Stimulated activated CD8-positive, alpha-beta memory T cell treated with anti-CD3 and anti-CD28 coated beads, Interleukin-7, amount 100 ng/mL, for 24 hours (primary cell): ENCODE data around the gene DHX58.

Experiments used
- DNase-seq: peaks from one replicate; pipeline ENCODE4 v3.0.0-alpha.2; 2020; ENCODE audit warnings: low read depth

Gene DHX58

DNA sequence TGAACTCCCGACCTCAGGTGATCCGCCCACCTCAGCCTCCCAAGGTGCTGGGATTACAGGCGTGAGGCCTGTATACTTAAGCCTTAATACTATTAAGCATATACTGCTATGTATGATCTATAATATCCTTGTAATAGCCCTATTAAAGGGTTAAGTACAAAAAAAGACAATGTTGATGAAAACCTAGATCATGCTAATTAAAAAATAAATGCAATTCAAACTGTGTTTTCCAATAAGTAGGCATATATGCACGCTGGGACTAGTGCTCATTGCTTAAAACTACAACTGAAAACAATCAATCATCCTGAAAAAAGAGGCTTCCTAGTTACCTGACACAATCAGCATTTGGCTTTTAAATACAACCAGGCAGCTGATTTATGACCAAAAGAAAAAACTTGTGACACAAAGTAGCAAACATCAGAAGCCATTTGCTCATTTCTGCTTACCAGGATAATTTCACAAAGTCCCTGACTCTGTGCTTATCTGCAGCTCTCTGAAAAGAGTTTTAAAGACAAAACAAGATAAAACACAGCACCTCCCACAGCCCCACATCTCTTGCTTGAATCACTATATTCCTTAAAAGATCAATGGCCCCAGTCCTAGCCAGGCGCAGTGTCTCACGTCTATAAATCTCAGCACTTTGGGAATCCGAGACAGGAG lies 25.3 kb downstream of the DHX58 start:
- DNase-seq = no peak

DNA sequence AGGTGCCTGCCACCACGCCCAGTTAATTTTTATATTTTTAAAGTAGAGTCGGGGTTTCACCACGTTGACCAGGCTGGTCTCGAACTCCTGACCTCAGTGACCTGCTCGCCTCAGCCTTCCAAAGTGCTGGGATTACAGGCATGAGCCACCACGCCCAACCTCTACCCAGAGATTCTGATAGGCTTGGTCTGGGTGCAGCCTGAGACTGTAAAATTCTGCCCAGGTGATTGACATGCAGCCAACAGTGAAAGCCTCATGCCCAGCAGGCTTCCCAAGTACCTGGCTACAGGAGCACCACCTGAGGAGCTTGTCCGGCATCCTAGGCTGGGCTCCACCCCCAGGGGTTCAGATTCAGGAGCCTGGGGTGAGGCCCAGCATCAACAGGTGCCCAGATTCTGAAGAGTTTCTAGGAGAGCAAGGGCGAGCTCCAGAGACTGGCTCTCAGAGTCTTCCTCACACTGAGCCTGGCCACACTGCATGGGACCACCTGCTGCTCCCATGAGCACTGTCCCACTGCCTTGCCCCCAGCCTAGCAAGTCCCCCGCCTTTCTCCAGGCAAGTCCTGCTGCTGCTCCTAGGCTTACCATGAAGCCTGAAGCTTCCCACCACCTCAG lies 30.9 kb downstream of the DHX58 start:
- no peak for DNase-seq

DNA sequence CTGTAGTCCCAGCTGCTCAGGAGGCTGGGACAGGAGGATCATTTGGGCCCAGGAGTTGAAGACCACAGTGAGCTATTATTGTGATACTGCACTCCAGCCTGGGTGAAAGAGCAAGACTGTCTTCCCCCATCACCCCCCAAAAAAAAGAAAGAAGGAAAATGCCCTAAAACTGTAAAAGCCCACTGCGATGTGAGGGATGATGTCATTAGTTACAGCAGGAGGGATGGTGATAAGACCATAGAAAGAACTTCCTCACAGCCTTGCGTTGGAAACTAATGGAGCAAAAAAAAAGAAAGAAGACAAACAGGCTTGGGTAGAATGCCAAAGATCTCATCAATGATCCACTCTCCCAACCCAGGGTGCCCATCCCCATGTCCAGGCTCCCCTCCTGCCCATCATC lies 33.0 kb downstream of the DHX58 start:
- DNase-seq = no peak

DNA sequence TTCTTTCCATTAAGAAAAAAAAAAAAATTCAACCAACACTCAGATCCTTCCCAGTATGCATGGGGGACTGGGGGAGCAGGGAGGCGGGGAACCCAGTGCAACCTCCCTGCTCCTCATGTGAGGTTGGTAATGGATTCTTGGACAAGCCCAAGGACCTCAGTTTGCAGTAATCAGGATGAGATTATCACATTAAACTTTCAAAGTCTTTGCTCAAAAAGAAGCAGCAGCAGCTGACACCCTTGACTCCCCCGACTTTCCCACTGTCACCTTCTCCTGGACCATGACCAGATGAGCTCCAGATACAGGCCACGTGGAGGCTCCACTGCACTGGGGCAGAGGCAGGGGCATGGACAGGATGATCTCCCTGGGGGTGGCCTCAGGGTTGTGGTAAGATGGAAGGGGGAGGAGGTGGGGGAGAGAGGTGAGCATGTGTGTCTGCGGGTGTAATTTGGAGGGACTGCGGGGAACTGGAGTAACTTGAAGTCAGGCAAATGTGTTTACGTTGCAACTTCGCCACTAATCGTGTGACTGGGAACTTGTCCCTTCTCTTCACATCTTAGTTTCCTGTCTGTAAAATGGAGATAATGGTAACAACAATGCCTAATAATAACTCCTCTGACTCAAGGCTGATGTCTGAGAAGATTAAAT lies 34.0 kb downstream of the DHX58 start:
- no peak for DNase-seq

DNA sequence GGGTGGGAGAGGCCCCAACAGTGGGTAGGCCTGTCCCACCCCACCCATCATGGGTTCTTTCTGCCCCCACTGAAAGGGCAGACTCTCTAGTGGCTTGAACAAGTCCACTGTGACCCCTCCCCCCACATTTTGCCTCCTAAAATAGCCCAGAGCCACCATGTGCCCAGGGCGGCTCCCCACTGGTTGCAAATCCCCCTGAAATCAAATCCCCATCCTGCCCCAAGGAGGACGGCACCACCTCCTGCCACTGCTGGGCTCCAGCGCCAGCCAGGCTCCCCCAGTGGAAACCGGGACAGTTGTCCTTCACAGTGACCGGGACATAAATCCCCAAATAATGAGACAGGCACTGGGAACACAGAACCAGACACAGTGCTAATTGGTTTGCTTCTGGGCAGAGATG lies 34.8 kb downstream of the DHX58 start:
- DNase-seq = no peak

DNA sequence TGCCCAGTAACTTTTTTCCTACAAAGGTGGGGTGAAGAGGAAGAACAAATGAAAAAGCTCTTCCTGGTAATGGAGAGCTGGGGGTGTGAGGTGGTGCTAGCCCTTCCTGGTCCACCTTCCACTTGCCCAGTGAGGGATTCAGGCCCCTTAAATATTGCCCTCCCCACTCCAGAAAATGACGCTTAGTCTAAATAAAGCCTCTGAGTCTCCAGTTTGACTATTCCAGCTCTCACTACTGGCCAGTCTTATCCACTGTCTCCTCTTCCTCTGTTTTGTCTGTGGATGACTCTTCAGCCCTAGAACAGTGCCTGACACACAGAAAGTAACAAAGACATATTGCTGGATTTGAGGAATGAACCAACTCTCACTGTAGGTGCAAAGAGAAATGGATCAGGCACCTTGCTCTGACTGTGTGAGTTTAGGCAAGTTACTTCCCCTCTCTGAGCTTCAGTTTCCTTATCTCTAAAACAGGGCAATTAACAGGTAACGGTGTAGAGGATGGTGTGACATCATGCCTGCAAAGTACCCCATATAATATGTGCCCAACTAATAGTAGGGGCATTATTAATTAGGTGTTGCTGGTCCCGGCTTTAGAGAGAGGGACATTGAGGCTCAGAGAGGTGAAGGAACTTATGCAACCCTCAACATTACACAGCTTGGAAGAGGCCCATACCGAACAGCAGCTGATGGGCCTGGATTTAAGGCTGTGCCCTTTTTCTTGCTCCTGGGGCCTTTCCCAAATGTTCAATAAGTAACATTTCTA lies 35.5 kb downstream of the DHX58 start:
- no peak for DNase-seq

DNA sequence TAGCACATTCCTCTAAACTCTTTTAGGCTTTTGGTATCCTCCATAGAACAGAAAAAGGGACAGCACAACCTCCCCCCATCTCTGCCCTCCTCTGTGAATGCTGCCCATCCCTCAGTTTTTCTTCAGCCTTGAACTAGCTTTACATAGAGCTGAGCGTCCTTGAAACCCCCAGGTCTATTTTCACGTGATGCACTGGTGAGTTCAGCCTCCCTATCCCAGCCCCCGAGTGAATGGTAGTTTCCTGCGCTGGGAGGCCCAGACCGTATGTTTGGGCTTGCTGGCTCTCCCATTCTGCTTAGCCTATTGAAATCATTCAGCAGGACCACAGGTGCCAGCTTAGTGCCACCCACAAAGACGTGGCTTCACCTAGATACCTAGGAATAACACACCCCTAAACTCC lies 36.7 kb downstream of the DHX58 start:
- DNase-seq = no peak

DNA sequence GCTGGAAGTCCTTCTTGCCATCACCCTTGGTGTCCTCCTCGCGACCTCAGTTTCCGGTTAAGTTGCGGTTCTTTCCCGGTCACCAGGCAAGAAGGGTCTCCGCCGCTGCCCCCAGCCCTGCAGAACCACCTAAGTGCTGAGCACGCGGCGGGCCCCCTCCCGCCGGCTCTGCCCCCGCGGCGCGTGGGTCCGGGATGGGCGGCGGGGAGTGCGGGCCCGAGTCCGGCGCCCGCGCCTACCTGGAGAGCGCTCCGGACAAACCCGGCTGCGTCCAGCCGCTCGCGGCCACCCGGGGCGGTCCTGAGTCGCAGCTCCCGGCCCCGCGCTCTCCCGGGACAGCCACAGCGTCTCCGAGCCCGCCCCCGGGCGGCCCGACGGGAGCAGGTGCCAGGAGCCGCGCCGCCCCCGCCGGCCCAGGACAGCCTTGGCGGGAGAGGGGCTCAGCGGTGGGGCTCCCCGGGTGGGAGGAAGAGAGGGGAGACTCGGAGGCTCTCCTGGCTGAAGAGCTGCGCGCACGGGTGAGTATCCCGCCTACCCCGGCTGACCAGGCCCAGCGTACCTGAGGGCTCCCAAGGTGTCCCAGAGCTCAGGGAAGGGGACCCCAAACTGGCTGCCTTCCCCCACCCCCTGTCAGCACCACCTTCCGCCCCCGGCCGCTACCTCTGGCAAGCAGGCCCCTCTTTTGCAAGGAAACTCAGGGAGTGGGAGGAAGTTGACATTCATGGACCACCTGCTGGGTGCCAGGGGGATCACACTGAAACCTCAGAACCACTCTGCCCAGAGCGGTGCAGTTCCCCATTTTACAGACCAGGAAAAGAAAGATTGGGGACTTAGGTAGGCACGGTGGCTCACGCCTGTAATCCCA lies 40.0 kb downstream of the DHX58 start:
- no peak for DNase-seq

DNA sequence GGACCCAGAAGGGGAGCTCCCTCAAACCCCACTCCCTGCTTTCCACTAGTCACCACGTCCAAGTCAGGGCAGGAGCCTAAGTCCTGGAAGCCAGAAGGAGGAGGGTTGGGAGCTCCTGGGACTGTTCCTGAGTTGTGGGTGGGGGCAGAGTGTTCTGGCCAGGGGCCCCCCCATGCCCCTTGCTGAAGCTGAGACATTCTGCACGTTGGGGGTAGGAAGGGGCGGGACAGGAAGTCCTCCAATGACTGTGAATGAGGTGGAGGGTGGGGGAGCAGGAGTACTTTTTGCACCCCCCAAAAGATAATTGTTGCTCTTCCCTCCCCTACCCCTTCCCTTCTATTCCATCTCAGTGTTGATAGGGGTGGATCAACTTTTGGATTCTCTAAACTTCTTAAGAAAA lies 40.7 kb downstream of the DHX58 start:
- DNase-seq = no peak

DNA sequence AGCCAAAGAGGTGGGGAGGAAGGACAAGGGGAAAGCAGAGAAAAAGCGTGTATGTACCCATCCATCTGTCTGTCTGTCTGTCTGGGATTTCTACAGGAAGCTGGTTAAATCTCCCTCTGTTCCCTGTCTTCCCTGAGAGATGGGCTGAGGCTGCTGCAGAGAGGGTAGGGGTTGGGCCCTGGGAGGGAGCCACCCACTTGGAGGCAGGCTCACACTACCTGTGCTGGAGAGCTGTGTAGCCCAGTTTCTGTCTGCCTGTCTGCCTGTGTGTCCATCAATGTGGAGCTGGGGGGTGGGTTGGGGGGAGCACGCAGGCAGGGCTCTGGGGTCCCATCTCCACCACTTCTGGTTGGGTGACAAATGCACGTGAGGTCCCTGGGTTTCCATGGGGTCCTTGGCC lies 43.5 kb downstream of the DHX58 start:
- no peak for DNase-seq

DNA sequence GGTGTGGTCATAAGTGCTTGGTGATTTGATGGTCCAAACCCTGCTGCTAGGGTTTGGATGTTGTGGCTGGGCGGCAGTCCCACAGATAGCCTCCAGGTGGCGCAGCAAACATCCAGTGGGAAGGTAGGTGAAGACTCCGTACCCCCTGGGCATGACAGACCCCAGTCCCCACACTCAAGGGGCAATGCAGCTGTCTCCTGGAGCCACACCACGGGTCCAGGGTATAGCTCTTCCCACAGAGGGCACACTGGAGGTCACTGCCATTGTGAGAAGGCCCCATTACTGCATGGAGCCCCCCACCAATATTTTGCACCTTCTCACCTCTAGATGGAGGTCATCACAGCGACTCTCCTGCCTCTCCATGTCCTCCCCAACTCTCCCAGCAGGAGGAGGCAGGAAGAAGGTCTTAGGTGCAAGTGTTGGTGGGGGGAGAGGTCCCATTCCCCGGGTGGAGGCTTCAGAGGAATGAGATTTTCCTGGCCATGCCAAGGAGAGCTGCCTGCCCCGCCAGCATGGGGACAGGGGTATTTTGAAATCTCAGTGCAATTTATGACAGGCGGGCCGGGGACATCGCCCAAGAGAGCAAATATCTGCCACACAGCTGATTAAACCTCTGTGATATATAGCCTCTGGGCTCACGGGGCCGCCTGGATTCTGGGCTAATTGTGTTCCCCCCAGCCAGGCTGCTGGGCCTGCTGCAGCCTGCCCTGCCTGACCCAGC lies 45.0 kb downstream of the DHX58 start:
- peak; percentile 54 for DNase-seq

DNA sequence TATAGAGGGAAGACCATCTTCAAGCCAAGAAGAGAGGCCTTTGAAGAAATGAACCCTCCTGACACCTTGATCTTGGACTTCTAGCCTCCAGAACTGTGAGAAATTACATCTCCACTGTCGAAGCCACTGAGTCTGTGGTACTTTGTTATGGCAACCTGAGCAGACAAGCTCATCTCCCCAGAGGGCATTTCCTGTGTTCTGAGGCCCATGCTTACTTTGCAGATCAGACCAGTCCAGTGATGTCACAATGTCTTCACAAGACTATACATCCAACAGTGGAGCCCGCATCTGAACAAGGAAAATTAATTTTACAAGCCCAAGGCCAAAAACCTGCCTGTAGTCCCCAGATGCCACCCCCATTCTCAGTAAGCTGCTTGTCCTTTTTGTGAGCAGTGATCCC lies 47.3 kb downstream of the DHX58 start:
- no peak for DNase-seq

DNA sequence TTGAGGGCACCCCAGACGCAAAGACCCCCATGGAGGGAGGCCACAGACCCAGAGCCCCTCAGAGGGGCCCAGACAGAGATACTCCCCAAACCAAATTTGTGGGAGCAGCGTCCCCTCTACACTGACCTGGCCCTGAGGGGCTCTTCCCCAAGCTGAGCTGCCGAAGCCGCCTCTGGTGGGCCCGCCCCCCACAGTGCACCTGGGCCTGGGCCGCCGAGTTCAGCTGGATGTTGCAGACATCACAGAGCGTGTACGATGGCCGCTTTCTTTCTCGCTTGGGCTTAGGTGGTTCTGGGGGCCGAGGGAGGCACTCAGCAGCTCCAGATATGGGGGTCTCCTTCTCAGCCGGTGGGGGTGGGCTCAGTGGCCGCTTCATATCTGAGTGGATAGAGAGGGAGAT lies 49.8 kb downstream of the DHX58 start:
- no peak for DNase-seq

DNA sequence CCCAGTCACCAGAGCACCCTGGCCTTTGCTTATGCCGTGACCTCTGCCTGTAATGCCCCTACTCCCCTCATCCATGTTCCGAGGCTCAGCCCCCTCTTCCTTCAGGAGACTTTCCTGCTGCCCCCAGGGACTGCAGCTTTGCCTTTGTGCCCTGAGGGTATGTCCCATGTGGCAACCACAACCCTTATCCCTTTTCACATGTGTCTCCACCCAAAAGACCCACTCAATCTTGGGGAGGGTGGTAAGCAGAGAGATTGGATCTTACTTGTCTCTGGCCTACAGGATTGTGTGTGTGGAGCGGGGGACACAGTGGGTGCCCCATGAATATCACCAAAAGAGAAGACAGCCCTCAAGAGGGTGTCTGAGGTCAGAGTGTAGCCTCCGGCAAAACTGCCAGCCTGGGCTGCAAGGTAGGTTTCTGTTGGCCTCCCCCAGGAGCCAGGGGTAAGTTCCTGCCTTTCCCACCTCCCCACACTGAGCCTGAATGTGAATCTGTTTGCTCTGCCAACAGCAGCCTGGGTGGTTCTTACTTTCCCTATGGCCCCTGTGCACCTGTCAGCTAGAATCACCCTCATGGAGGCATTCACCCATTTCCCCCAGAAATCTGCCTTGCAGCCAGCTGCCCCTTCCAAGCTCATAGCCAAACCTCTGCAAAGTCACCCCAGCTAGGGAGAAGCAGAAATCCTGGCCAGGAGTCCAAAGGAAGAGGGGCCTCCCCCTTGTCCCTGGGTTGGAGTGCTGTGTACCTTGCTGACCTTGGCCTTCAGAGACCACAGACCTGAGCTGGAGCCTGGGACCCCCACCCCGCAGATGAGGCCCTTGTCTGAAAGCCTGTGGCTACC lies 50.6 kb downstream of the DHX58 start:
- DNase-seq = no peak

DNA sequence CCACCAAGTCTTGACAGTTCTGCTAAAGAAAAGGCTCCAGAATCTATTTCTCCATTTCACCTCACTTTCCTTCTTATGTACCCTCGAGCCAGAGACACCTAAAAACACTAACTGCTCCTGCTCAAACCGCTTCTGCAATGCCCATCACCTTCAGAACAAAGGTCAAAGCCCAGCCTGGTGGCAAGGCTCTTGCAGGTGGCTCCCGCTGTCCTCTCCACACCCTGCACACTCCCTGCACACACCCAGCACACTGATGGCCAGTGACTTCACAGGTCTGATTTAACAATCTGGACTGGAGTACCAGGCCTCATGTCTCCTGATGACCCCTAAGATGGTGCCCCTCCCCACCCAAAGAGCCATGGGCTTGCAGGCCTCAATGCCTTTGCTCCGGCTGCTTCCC lies 52.3 kb downstream of the DHX58 start:
- no peak for DNase-seq

DNA sequence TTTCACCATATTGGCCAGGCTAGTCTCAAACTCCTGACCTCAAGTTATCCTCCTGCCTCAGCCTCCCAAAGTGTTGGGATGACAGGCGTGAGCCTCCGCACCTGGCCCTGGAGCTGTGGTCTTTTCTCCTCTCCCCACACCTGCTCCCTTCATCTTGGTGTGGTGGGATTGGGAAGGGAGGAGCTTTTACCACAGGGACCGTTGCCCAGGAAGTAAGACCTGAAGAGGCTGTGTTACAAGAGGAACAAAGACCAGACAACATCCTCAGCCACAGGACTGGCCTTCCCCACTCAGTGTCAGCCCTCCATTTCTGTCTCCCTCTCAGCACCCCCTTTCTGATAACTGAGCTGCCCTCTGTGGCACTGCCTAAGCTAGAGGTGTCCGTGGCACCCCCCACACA lies 52.7 kb downstream of the DHX58 start:
- DNase-seq = no peak

DNA sequence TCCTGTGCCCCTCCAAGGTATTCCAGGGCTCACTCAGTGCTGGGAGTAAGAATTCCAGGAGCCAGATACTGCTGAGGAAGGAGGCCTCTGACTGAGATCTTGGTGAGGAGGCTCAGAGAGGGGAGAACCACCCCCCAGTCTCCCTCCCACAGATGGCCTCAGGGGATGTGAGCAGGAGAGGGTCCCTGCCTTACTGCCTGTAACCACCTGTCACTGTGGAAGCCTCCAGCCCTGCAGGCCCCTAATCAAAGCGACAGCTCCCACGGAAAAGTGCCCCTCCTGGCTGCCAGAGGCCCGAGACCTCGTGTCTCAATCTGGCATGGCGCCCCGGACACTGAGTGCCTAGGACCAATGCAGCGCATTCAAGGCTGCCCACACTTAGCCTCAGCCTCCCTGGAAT lies 54.5 kb downstream of the DHX58 start:
- DNase-seq = no peak

DNA sequence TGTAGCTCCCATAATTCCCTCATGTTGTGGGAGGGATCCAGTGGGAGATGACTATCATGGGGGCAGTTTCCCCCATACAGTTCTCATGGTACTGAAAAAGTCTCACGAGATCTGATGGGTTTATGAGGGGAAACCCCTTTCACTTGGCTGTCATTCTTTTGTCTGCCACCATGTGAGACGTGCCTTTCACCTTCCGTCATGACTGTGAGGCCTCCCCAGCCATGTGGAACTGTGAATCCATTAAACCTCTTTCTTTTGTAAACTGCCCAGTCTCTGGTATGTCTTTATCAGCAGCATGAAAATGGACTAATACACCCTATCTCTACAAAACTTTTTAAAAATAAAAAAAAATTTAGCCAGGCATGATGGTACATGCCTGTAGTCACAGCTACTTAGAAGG lies 55.9 kb downstream of the DHX58 start:
- no peak for DNase-seq

DNA sequence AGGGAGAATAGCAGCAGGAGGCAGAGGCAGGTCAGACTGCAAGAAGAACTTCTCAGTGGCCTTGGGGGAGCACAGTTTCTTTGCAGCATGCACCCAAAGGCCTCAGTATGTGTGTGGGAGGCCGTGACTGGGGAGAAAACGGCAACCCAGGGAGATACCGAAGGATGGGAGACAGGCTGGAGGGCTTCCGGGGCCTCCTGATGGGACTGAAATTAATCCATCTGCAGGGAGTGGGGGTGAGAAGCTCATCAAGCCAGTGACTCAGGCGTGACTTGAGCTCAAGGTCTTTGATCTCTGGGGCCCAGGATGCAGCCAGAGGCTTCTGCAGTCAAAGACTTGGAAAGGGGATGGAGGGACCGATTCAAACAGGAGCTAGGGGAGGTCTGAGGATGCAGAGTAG lies 57.0 kb downstream of the DHX58 start:
- no peak for DNase-seq

DNA sequence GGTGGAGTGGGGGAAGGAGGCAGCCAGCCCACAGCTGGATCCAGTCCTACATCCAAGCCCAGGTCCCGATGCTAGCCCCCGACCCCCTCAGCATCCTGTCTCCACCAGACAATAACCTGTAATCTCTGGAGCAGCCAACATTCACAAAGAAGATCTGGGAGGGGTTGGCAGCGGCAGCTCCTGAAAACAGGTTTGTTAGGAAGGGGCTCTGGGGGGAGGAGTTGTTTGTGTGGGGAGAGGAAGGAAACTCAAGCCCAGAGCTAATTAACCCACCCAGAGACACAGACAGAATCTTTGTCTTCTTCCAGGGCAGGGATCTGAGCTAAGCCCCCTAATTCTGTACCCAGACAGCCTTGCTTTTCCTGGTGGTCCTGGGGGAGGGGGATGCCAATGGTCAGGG lies 57.5 kb downstream of the DHX58 start:
- DNase-seq = no peak
